ENCODE data around the gene GSG1L. TPM values are rescaled to one million over a fixed set of nuclear protein-coding genes. Genes with fewer than 3 reads are reported as not detected.

The GSG1L gene
- total RNA-seq, 1 donor from 2014 or later, result not detected

DNA sequence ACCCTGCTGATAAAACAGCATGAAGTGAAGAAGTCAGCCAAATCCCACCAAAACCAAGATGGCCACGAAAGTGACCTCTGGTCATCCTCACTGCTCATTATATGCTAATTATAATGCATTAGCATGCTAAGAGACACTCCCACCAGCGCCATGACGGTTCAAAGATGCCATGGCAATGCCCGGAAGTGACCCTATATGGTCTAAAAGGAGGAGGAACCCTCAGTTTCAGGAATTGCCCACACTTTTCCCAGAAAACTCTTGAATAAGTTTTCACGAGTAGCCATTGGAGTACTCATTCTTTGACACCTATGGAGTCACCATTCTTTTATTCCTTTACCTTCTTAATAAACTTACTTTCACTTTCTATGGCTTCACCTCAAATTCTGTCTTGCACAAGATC, 44.3 kb downstream of the GSG1L start:
- no peak for DNase-seq (ENCODE audit: low read depth in 2 of 2)

DNA sequence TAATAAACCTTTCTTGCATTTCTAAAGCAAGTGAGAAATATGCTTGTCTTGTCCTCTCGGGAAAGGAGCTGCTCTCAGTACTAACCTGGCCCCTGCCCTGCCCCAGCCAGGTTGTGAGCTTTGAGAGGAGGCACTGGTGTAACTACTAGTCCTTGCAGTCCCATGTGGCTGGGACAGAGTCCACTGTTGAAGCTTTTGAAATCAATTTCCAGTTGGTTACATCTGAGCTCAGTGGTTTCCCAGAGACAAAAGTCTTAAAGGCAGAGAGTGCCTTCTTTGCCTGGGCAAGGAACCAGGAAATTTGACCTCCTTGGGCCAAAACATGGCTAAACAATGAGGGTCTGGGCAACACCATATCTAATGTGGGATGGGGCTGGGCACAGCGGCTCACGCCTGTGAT, 48.7 kb downstream of the GSG1L start:
- no peak for DNase-seq (ENCODE audit: low read depth in 2 of 2)

DNA sequence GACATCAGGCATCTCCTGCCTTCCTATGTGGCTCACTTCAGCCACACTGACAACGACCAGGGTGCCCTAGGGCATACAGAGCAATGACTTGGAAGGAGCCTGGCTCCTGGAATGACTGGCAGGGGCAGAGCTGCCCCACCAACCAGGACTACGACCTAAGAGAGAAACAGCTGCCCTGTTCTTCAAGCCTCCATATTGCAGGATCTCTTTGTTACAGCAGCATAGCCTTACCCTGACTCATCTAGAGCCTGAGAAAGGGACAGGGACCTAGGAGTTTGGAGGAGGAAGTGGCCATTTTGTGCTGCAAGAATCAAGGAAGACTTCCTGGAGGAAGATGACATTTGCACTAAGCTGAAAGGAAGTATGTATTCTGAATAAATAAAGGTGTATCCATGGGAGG, 49.6 kb downstream of the GSG1L start:
- no peak for DNase-seq (ENCODE audit: low read depth in 2 of 2)

DNA sequence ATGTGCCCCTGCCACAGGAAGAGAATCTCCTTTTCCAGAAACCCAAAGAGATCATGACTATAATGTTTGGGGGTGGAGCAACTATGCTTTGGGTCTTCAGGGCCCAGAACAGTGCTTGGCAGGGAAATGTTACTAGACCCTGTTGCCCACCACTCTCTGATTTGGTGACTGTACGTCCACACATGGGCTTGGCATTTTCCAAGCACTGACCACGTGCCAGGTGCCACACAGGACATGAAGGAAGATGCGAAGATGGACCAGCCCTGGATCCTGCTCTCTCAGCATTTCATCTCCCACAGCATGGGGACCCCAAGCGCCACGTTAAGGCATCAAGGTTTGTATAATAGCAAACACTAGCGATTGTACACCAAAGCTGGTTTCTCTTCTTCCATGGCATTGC, 50.1 kb downstream of the GSG1L start:
- DNase-seq (ENCODE audit: low read depth in 2 of 2), result no peak

DNA sequence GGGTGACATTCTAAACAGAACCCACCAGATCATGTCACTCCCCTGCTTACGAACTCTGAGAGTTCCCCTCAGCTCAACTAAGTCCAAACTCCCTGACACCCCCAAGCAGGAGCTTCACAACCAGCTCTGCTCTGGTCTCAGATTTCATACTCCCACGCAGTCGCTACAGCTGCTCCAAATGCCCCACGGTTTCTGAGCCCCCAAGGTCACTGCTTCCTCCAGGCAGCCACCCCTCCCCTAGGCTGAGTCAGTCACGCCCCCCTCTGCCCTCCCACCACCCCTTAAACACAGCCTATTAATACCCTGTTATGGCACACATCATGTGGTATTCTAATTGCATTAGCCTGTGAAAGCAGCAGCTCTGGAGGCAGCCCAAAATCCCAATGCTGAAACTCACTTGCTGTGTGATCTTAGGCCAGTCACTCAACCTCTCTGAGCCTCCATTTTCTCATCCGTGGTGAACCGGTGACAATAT, 51.5 kb downstream of the GSG1L start:
- no peak for DNase-seq (ENCODE audit: low read depth in 2 of 2)

GRCh38 chr16:28011223-28011622, 52.3 kb downstream of the GSG1L start:
- DNase-seq (ENCODE audit: low read depth in 2 of 2), result no peak

DNA sequence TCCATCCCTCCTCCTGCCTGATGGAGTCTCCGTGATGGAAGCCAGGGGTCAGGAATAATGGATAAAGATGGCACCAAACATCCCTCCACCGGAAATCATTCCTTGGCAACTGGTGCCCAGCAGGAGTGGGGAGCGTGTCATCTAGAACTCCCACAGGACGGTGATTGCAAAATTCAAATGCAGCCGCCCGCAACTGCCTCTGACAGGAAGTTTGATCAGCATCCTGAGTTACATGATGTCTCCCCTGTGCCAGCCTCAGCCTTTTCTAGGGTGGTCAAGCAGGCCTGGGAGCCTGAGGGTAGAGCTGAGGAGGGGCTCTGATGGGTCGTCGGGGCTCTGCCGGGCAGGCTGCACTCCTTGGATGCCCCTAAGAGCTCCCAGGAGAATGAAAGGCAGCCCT, 52.8 kb downstream of the GSG1L start:
- no peak for DNase-seq (ENCODE audit: low read depth in 2 of 2)

- no peak for DNase-seq (ENCODE audit: low read depth in 2 of 2)
Measured at GRCh38 chr16:28009586-28010373, 53.7 kb downstream of the GSG1L start.

- no peak for DNase-seq (ENCODE audit: low read depth in 2 of 2)
Measured at GRCh38 chr16:28003923-28004322, 59.6 kb downstream of the GSG1L start.

GRCh38 chr16:28003021-28003865, 60.3 kb downstream of the GSG1L start:
- no peak for DNase-seq (ENCODE audit: low read depth in 2 of 2)

- DNase-seq (ENCODE audit: low read depth in 2 of 2), result no peak
Measured at GRCh38 chr16:28001642-28002041, 61.9 kb downstream of the GSG1L start.

- no peak for DNase-seq (ENCODE audit: low read depth in 2 of 2)
Measured at GRCh38 chr16:28001184-28001583, 62.3 kb downstream of the GSG1L start.

DNA sequence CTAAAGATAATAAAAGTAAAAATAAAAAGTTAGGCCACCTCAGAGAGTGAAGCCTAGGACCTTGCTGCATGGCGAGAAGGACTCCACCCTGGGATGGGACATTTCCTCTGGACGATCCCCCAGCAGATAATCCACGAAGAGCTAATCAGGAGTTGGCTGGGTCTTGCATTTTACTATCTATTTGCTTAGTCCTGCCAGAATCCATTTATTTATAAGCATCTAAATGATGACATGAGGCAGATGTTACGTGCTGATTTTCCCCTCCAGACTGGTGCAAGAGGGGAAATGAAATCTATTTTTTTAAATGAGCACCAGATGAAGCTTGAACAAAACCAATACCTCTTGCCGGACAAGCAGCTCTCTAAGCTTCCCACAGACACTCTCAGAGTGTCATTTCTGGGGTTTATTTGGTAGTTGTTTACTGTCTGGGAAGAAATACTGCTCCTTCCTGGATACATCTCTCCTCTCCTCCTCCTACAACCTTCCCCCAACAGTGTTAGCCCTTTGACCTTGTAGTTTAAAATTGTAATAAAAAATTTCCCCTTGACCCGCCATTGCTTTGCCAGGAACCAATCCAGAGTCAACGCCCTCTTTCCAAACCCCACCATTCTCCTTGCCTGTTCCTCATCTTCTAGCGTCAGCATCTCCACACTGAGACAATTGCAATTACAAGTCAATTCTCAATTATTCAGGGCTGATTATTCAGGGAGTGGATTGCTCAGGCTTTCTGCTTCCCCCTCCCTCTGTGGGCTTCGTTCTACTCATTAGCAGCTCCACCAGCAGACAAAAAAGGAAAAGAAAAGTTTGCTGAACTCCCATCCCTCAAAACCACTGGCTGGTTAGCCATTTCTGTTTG, 63.0 kb downstream of the GSG1L start:
- DNase-seq (ENCODE audit: low read depth in 2 of 2), result no peak

GRCh38 chr16:27999687-28000086, 63.8 kb downstream of the GSG1L start:
- DNase-seq (ENCODE audit: low read depth in 2 of 2), result no peak

DNA sequence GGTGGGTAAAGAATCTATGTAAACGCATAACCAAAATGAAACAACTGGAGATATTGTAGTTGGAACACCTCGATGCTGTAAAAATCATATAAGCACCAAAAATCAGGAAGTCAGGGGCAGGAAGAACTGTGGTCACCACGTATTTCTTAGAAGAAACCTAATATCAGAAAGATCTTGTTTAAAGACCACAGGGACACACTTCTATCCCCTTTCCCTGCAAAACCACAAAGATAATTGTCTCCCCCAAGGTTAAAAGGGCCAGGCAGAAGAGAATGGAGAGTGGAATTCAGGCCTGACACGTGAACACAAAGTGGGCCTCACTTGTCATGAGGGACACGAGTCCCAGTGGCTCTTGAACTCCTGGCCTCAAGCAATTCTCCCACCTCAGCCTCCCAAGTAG, 68.1 kb downstream of the GSG1L start:
- no peak for DNase-seq (ENCODE audit: low read depth in 2 of 2)

GRCh38 chr16:27994686-27995085, 68.8 kb downstream of the GSG1L start:
- no peak for DNase-seq (ENCODE audit: low read depth in 2 of 2)

GRCh38 chr16:27993587-27993986, 69.9 kb downstream of the GSG1L start:
- DNase-seq (ENCODE audit: low read depth in 2 of 2), result no peak

DNA sequence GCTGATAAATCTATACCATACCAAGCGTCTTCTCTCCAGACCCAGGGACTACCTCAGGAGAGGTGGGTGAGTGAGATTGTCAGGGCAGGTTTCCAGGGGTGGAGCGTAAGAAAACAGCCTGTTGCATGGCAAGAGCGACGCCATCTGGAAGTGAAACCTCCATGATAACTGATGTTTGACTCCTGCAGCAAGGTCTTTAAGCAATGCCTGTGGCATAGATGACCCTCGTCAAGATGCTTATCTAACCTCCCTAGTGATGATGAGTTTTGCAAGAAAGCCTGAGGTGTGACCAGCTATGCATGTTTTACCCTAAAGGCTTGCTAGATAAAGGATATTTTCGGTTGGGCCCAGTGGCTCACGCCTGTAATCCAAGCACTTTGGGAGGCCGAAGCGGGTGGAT, 71.6 kb downstream of the GSG1L start:
- DNase-seq (ENCODE audit: low read depth in 2 of 2), result no peak

DNA sequence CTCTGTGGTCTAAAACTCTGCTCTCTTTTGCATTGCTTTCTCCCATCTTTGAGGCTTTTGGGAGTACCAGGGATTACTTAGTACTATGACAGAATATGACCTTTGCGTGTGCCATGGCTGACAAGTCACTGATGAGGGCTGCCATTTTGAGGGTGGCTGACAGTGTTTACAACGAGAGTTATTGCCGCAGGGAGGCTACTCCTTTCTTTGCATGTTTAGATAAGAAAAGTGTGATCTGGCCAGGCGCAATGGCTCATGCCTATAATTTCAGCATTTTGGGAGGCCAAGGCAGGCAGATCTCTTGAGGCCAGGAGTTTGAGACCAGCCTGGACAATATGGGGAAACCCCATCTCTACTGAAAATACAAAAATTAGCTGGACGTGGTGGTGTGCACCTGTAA, 77.5 kb downstream of the GSG1L start:
- no peak for DNase-seq (ENCODE audit: low read depth in 2 of 2)

- no peak for DNase-seq (ENCODE audit: low read depth in 2 of 2)
Measured at GRCh38 chr16:27984121-27984520, 79.4 kb downstream of the GSG1L start.

- no peak for DNase-seq (ENCODE audit: low read depth in 2 of 2)
Measured at GRCh38 chr16:27983244-27983643, 80.3 kb downstream of the GSG1L start.

DNA sequence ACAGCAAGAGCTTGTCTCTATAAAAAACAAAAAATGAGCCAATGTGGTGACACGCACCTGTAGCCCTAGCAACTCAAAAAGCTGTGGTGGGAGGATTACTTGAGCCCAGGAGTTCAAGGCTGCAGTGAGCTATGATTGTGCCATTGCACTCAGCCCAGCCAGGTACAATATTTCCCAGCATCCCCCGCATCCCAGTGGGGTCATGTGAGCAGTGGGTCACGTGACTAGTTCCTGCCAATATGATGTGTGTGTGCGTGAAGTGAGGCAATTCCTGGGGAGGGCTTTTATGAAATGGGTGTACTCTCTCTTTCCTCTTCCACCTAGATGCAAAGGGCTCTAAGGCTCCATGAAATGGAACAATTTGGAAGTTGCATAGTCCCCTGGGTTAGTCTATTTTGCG, 81.3 kb downstream of the GSG1L start:
- no peak for DNase-seq (ENCODE audit: low read depth in 2 of 2)
